Panc1 (cell line): ENCODE data around the gene CHTF18. TPM values are rescaled to one million over a fixed set of nuclear protein-coding genes. Genes with fewer than 3 reads are reported as not detected.

Source experiments
- ATAC-seq: fragments of 200-7000 bp; cut with Tn5 transposase; 2 replicates; pipeline ENCODE4 v1.9.1; 2020; ENCODE audit warnings: mild to moderate bottlenecking, moderate library complexity
- BruUV-seq: library from RNA; stranded (reverse); fragments of 400-500 nt; replicated peaks from 2 replicates; lab custom pipeline; 2021; lab: Mats Ljungman, UMichigan
- CTCF ChIA-PET: fragments of 300-600 bp; sonication (Branson Sonifier 250); formaldehyde crosslinking; loops from one replicate; lab custom pipeline; 2022; ENCODE audit warnings: antibody characterized with exemption; lab: Charles Lee
- POLR2A ChIA-PET: fragments of 300-600 bp; sonication (Branson Sonifier 250); formaldehyde crosslinking; loops from one replicate; lab custom pipeline; 2022; ENCODE audit warnings: antibody characterized with exemption; lab: Charles Lee
- DNase-seq: peaks from one replicate; pipeline ENCODE4 v3.0.0-alpha.2; 2010; ENCODE audit warnings: low read depth, low spot score
- H3K27ac ChIP-seq: 2 replicates; pipeline ENCODE4 v1.5.1; 2011; ENCODE audit warnings: mild to moderate bottlenecking, low read length, inconsistent platforms
- H3K27me3 ChIP-seq: fragments of 200-500 bp; sonication (Bioruptor generic); 2 replicates; pipeline ENCODE4 v1.6.0; 2014; ENCODE audit warnings: low read length, inconsistent platforms; ENCODE audit not compliant: control insufficient read depth, insufficient read depth
- H3K36me3 ChIP-seq: fragments of 200-500 bp; sonication (Bioruptor generic); 2 replicates; pipeline ENCODE4 v1.5.1; 2014; ENCODE audit warnings: inconsistent platforms, mild to moderate bottlenecking, low read length, moderate library complexity; ENCODE audit not compliant: control insufficient read depth, insufficient read depth
- H3K4me1 ChIP-seq: 2 replicates; pipeline ENCODE4 v1.5.1; 2011; ENCODE audit warnings: inconsistent platforms, mild to moderate bottlenecking, low read length, moderate library complexity; ENCODE audit not compliant: control insufficient read depth, insufficient read depth
- H3K4me3 ChIP-seq, 2 experiments: 2 replicates each; pipeline ENCODE4 v1.5.1; 2011 to 2012; ENCODE audit warnings: low read depth in 2 of 2, low read length in 2 of 2, mild to moderate bottlenecking in 2 of 2, inconsistent platforms in 1 of 2, moderate library complexity in 1 of 2
- H3K9me3 ChIP-seq: fragments of 200-500 bp; sonication (Bioruptor generic); 2 replicates; pipeline ENCODE4 v1.5.1; 2014; ENCODE audit warnings: low read depth, mild to moderate bottlenecking, inconsistent platforms, low read length, moderate library complexity; ENCODE audit not compliant: control insufficient read depth, insufficient read depth
- CTCF ChIP-seq: fragments of 450-650 bp; IDR thresholded peaks from 2 replicates; pipeline ENCODE4 v1.5.1; 2017; ENCODE audit warnings: mild to moderate bottlenecking
- REST ChIP-seq, 2 experiments: IDR thresholded peaks; 2 replicates each; pipeline ENCODE4 v1.6.1; 2011 to 2012; ENCODE audit warnings: low read depth in 2 of 2, control low read depth in 1 of 2, low read length in 1 of 2, mild to moderate bottlenecking in 1 of 2, moderate library complexity in 1 of 2; ENCODE audit not compliant: insufficient read depth in 1 of 2
- SIN3A ChIP-seq: IDR thresholded peaks from 2 replicates; pipeline ENCODE4 v1.6.1; 2012; ENCODE audit warnings: low read depth, mild to moderate bottlenecking, low read length, moderate library complexity, borderline replicate concordance; ENCODE audit not compliant: insufficient read depth
- TCF7L2 ChIP-seq: IDR thresholded peaks from 2 replicates; pipeline ENCODE4 v1.6.1; 2011; ENCODE audit warnings: mild to moderate bottlenecking, low read depth, low read length, inconsistent platforms
- in situ Hi-C: cut with HindIII; loops from 2 replicates; pipeline ENCODE4 v1.10.0; 2016; ENCODE audit warnings: low sequenced_read_pairs, low pct_unique_long_range_greater_than_20kb
- intact Hi-C: fragments of 100-400 bp; cut with micrococcal nuclease; formaldehyde crosslinking; loops from one replicate; pipeline ENCODE4 v1.10.0; 2022; ENCODE audit not compliant: unreplicated experiment
- total RNA-seq: library from RNA; stranded (reverse); gene quantifications from one replicate; pipeline ENCODE4 v1.2.1, GENCODE V29; 2021; ENCODE audit not compliant: unreplicated experiment

The CHTF18 gene
- total RNA-seq, 1 experiment from 2014 or later: 118 TPM

GRCh38 chr16:766820-767640 lies 21.4 kb upstream of the CHTF18 start:
- no peak overlapping the region for H3K27ac ChIP-seq
- no TSS peak for BruUV-seq
- intact Hi-C loops (no loop called here), in situ Hi-C loops (no loop called here)
- no peaks in the 10 kb centered on the region for H3K9me3 ChIP-seq
- H3K4me1 ChIP-seq: peaks cover 7% of the 10 kb centered on the region
- no peak for ATAC-seq
- no peaks in the 10 kb centered on the region for H3K36me3 ChIP-seq
- DNase-seq: no peak
- H3K27me3 ChIP-seq: no peaks in the 10 kb centered on the region
- CTCF ChIA-PET: no interaction called here
- no peak overlapping the region for H3K4me3 ChIP-seq
- TF ChIP-seq TCF7L2 (no peak), SIN3A (no peak)
- POLR2A ChIA-PET: no interaction called here

GRCh38 chr16:767743-768235 lies 20.6 kb upstream of the CHTF18 start:
- TF ChIP-seq TCF7L2: no peak
- in situ Hi-C loops: no loop called here
- no peak overlapping the region for H3K27ac ChIP-seq
- intact Hi-C loops: no loop called here
- DNase-seq: no peak
- peaks cover 4% of the 10 kb centered on the region for H3K4me1 ChIP-seq
- no peak overlapping the region for H3K4me3 ChIP-seq
- POLR2A ChIA-PET: no interaction called here
- no peaks in the 10 kb centered on the region for H3K27me3 ChIP-seq
- no peaks in the 10 kb centered on the region for H3K9me3 ChIP-seq
- no peaks in the 10 kb centered on the region for H3K36me3 ChIP-seq
- CTCF ChIA-PET: no interaction called here
- no TSS peak for BruUV-seq
- no peak for ATAC-seq

- BruUV-seq: no TSS peak
- in situ Hi-C loops: no loop called here
- intact Hi-C loops: no loop called here
- no peak overlapping the region for H3K4me3 ChIP-seq
- DNase-seq (no peak), ATAC-seq (peak; percentile 39)
- H3K27me3 ChIP-seq: no peaks in the 10 kb centered on the region
- H3K4me1 ChIP-seq: peaks cover under 1% of the 10 kb centered on the region
- H3K36me3 ChIP-seq: no peaks in the 10 kb centered on the region
- ChIA-PET CTCF (no interaction called here), POLR2A (no interaction called here)
- H3K9me3 ChIP-seq: no peaks in the 10 kb centered on the region
- TF ChIP-seq CTCF (no peak), REST (IDR thresholded peaks at IDR 0.05; ENCODE audit: insufficient read depth in 1 of 2, low read depth in 2 of 2, low read length in 1 of 2) (no peak), SIN3A (no peak)
- H3K27ac ChIP-seq: no peak overlapping the region
These were observed 20.0 kb upstream of the CHTF18 start for GRCh38 chr16:768428-768827.
